ENCODE measurements around the gene RAMACL.

DNA sequence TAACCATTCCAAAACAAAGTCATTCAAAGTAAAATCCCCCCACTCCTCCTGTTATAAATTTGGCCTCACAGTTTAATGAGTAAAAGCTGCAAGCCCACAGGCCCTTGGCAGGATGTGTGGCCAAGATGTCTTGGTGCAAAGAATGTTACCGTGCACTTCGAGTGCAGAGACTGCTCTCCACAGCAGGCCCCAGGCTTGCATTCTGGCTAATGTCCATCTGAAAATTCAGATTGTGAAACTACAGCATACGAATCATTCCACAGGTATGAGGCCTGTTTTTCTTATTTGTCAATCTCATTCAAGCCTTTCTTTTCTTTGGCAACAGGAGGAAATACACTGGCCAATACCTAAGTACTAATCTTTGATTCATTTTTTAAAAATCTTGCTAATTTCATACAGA lies 33.4 kb upstream of the RAMACL start:
- no peak for TF ChIP-seq POLR2A (IDR thresholded peaks at IDR 0.05)
- TF ChIP-seq, protein P1, sequence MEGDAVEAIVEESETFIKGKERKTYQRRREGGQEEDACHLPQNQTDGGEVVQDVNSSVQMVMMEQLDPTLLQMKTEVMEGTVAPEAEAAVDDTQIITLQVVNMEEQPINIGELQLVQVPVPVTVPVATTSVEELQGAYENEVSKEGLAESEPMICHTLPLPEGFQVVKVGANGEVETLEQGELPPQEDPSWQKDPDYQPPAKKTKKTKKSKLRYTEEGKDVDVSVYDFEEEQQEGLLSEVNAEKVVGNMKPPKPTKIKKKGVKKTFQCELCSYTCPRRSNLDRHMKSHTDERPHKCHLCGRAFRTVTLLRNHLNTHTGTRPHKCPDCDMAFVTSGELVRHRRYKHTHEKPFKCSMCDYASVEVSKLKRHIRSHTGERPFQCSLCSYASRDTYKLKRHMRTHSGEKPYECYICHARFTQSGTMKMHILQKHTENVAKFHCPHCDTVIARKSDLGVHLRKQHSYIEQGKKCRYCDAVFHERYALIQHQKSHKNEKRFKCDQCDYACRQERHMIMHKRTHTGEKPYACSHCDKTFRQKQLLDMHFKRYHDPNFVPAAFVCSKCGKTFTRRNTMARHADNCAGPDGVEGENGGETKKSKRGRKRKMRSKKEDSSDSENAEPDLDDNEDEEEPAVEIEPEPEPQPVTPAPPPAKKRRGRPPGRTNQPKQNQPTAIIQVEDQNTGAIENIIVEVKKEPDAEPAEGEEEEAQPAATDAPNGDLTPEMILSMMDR (IDR thresholded peaks at IDR 0.05): no peak
